HL-60 (cell line): ENCODE results near the gene UBE2D3.

Experiments
- DNase-seq, 2 experiments: peaks; one replicate each; pipeline ENCODE4 v3.0.0-alpha.2; 2010 to 2020; ENCODE audit warnings: low read depth in 1 of 2, low spot score in 1 of 2
- H3K27ac ChIP-seq: fragments of 250-450 bp; sonication (Bioruptor Pico); replicated peaks from 2 replicates; pipeline ENCODE4 v1.5.1; 2020; ENCODE audit warnings: mild to moderate bottlenecking, moderate library complexity
- H3K27me3 ChIP-seq: fragments of 250-450 bp; sonication (Bioruptor Pico); 2 replicates; pipeline ENCODE4 v1.5.1; 2021; ENCODE audit warnings: mild to moderate bottlenecking, moderate library complexity; ENCODE audit not compliant: insufficient read depth, poor library complexity, severe bottlenecking
- H3K4me3 ChIP-seq: replicated peaks from 2 replicates; pipeline ENCODE4 v1.5.1; 2011; ENCODE audit warnings: mild to moderate bottlenecking, control low read depth, low read length; ENCODE audit not compliant: insufficient read depth
- CTCF ChIP-seq: IDR thresholded peaks from one replicate; pipeline ENCODE4 v1.5.1; 2011; ENCODE audit warnings: low read length, control low read depth, inconsistent platforms; ENCODE audit not compliant: insufficient read depth
- GABPA ChIP-seq: IDR thresholded peaks from 2 replicates; pipeline ENCODE4 v1.6.1; 2012; ENCODE audit warnings: low read depth
- POLR2AphosphoS5 ChIP-seq: IDR thresholded peaks from 2 replicates; pipeline ENCODE4 v1.6.1; 2012; ENCODE audit warnings: low read depth
- SPI1 ChIP-seq: IDR thresholded peaks from 2 replicates; pipeline ENCODE4 v1.6.1; 2012; ENCODE audit warnings: low read depth, mild to moderate bottlenecking, borderline replicate concordance
- TF ChIP-seq, protein P1 (sequence below): IDR thresholded peaks from 2 replicates; pipeline ENCODE4 v1.6.1; 2012; ENCODE audit warnings: low read depth; ENCODE audit not compliant: insufficient replicate concordance

Gene UBE2D3

GRCh38 chr4:102847687-102848086 is 20.3 kb upstream of the UBE2D3 start:
- TF ChIP-seq, protein P1, sequence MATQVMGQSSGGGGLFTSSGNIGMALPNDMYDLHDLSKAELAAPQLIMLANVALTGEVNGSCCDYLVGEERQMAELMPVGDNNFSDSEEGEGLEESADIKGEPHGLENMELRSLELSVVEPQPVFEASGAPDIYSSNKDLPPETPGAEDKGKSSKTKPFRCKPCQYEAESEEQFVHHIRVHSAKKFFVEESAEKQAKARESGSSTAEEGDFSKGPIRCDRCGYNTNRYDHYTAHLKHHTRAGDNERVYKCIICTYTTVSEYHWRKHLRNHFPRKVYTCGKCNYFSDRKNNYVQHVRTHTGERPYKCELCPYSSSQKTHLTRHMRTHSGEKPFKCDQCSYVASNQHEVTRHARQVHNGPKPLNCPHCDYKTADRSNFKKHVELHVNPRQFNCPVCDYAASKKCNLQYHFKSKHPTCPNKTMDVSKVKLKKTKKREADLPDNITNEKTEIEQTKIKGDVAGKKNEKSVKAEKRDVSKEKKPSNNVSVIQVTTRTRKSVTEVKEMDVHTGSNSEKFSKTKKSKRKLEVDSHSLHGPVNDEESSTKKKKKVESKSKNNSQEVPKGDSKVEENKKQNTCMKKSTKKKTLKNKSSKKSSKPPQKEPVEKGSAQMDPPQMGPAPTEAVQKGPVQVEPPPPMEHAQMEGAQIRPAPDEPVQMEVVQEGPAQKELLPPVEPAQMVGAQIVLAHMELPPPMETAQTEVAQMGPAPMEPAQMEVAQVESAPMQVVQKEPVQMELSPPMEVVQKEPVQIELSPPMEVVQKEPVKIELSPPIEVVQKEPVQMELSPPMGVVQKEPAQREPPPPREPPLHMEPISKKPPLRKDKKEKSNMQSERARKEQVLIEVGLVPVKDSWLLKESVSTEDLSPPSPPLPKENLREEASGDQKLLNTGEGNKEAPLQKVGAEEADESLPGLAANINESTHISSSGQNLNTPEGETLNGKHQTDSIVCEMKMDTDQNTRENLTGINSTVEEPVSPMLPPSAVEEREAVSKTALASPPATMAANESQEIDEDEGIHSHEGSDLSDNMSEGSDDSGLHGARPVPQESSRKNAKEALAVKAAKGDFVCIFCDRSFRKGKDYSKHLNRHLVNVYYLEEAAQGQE: no peak
- TF ChIP-seq SPI1: no peak
- TF ChIP-seq GABPA: no peak
- H3K4me3 ChIP-seq: no peak overlapping the region
- H3K27ac ChIP-seq: no peak overlapping the region
- no peak for DNase-seq
- no peaks in the 10 kb centered on the region for H3K27me3 ChIP-seq

DNA sequence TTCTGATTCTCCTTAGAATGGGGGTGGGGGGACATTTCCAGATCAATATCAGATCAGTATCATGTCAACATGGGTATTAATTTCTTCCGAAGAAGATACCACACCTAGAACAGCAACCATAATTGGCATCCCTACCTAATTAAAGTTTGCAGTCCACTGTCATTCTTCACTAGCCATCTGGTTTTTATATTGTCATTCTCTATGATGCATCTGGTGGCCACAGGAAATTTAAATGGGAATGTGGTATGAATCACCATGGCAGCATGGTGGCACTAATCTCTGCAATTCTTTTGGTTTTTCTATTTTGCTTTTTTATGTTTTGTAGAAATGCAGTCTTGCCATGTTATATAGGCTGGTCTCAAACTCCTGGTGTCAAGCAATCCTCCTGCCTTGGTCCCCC is 16.6 kb upstream of the UBE2D3 start:
- TF ChIP-seq SPI1: no peak
- no peak for TF ChIP-seq GABPA
- TF ChIP-seq, protein P1: no peak
- TF ChIP-seq POLR2AphosphoS5: no peak
- no peak for TF ChIP-seq CTCF

GRCh38 chr4:102843273-102843672 is 15.9 kb upstream of the UBE2D3 start:
- Histone ChIP-seq H3K27me3 (no peaks in the 10 kb centered on the region), H3K27ac (no peak overlapping the region), H3K4me3 (no peak overlapping the region)
- no peak for TF ChIP-seq SPI1
- TF ChIP-seq, protein P1: no peak
- TF ChIP-seq POLR2AphosphoS5: no peak
- no peak for TF ChIP-seq GABPA
- TF ChIP-seq CTCF: no peak
- DNase-seq: no peak

More for the DNA sequence above, 16.6 kb upstream of the UBE2D3 start:
- Histone ChIP-seq H3K4me3 (no peak overlapping the region), H3K27ac (no peak overlapping the region), H3K27me3 (no peaks in the 10 kb centered on the region)
- DNase-seq: no peak

DNA sequence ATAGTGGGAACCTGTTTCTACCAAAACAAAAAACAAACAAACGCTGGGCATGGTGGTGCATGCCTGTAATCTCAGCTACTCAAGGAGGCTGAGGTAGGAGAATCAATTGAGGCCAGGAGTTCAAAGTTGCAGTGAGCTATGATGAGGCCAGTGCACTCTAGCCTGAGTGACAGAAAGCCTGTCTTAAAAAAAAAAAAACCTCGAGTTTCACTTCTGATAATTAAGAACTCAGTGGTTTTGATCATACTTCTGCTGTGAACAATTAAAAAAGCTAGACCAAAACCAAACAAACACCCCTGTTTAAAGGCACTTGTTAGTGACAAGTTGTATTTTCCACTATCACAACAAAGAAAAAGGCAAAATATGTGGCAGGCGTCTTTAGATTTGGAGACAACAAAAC is 15.0 kb upstream of the UBE2D3 start:
- Histone ChIP-seq H3K27ac (no peak overlapping the region), H3K27me3 (no peaks in the 10 kb centered on the region), H3K4me3 (no peak overlapping the region)
- no peak for TF ChIP-seq CTCF
- TF ChIP-seq SPI1: no peak
- no peak for TF ChIP-seq GABPA
- TF ChIP-seq, protein P1: no peak
- no peak for TF ChIP-seq POLR2AphosphoS5
- DNase-seq: no peak
